Muscle of leg (tissue), 11 donors: ENCODE measurements around the gene PAFAH2. TPM values are rescaled to one million over a fixed set of nuclear protein-coding genes. Genes with fewer than 3 reads are reported as not detected.

ENCODE experiments used
- DNase-seq: peaks from one replicate; pipeline ENCODE4 v3.0.0; 2013
- H3K27ac ChIP-seq: one replicate; pipeline ENCODE4 v1.5.1; 2013; ENCODE audit warnings: mild to moderate bottlenecking, low read length, control low read depth
- H3K27me3 ChIP-seq: one replicate; pipeline ENCODE4 v1.6.1; 2013; ENCODE audit warnings: low read length; ENCODE audit not compliant: control insufficient read depth, insufficient read depth
- H3K36me3 ChIP-seq: one replicate; pipeline ENCODE4 v1.6.1; 2013; ENCODE audit warnings: low read length; ENCODE audit not compliant: control insufficient read depth, insufficient read depth
- H3K4me1 ChIP-seq: one replicate; pipeline ENCODE4 v1.6.1; 2013; ENCODE audit warnings: low read length; ENCODE audit not compliant: control insufficient read depth, insufficient read depth
- H3K4me3 ChIP-seq: one replicate; pipeline ENCODE4 v1.5.1; 2013; ENCODE audit warnings: low read length, control low read depth
- H3K9me3 ChIP-seq: replicated peaks from 2 replicates; pipeline ENCODE4 v1.6.1; 2013; ENCODE audit warnings: low read depth, low read length; ENCODE audit not compliant: control insufficient read depth
- WGBS: methylation state at CpG from one replicate; pipeline ENCODE4 v1.1.5; 2013; ENCODE audit warnings: missing lambda C conversion rate; ENCODE audit not compliant: insufficient coverage; 5-methylcytosine and 5-hydroxymethylcytosine counted together
- polyA plus RNA-seq, 8 donors: library from polyadenylated mRNA; unstranded; fragments of 120-200 nt; gene quantifications; one replicate each; pipeline versions ENCODE4 v1.2.1 to v1.2.3, GENCODE V29; 2013; ENCODE audit warnings: inconsistent platforms in 1 of 8, low replicate concordance in 1 of 8; ENCODE audit not compliant: insufficient read length in 8 of 8, insufficient read depth in 1 of 8
- total RNA-seq: library from RNA; stranded (reverse); fragments of 120-200 nt; gene quantifications from one replicate; pipeline ENCODE4 v1.2.4, GENCODE V29; 2013

Gene PAFAH2
- total and polyA plus RNA-seq, 9 donors, result 42.1 to 78.5 (median 55.6) TPM

DNA sequence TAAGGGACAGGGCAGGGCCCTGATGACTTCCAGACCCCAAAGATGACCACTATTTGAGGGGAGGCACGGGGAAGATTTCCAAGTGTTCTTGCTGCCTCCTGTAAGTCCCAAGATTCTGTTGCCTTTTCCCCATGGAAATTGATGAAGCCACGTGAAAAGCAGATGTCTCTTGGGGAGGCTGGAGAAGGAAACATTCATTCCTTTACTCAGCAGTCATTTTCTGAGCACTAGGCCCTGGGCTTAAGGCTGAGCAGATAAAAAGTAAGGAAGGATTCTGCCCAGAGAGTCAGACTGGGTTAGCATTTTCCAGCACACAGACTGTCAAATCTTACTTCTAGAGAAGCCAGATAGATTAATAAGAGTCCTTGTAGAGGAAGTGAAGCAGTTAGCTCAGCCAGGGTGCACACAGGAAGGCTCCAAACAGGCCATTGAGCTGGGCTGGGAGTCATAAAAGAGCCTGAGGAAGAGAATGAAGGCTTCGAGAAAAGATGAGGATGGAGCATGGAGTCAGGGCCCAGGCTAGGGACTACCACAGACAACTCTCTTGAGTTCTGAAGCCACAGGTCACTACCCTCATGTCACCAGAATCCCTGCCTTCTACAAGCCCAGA is 33.9 kb upstream of the PAFAH2 start:
- peaks cover 29% of the 10 kb centered on the region for H3K27me3 ChIP-seq
- WGBS, result no CpG with 5 or more reads among the region's 3 CpGs
- no peak overlapping the region for H3K27ac ChIP-seq
- DNase-seq, result no peak
- H3K4me1 ChIP-seq, result peaks cover 18% of the 10 kb centered on the region
- no peaks in the 10 kb centered on the region for H3K9me3 ChIP-seq
- no peaks in the 10 kb centered on the region for H3K36me3 ChIP-seq
- no peak overlapping the region for H3K4me3 ChIP-seq

DNA sequence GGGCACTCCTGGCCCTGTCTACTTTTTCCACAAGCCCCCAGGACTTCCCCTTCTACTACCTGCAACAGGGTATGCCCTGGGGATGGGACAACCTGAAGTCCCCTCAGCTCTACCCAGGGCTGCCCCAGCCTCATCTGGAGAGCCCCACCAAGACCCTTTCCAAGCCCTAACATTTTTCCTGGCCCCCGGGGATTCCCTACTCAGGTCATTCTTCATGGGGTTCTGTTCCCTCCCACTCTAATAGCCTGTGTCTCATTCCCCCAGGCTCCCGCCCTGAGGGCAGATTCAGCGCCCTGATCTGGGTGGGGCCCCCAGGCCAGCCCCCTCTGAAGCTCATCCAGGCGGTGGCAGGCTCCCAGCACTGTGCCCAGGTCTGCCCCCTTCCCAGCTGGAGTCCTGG is 33.3 kb upstream of the PAFAH2 start:
- H3K27me3 ChIP-seq, result peaks cover 27% of the 10 kb centered on the region
- H3K4me3 ChIP-seq, result no peak overlapping the region
- H3K27ac ChIP-seq, result no peak overlapping the region
- WGBS, result 81% methylated on average over 4 of the region's 4 CpGs
- H3K36me3 ChIP-seq, result no peaks in the 10 kb centered on the region
- peaks cover 12% of the 10 kb centered on the region for H3K4me1 ChIP-seq
- no peaks in the 10 kb centered on the region for H3K9me3 ChIP-seq
- DNase-seq, result no peak

DNA sequence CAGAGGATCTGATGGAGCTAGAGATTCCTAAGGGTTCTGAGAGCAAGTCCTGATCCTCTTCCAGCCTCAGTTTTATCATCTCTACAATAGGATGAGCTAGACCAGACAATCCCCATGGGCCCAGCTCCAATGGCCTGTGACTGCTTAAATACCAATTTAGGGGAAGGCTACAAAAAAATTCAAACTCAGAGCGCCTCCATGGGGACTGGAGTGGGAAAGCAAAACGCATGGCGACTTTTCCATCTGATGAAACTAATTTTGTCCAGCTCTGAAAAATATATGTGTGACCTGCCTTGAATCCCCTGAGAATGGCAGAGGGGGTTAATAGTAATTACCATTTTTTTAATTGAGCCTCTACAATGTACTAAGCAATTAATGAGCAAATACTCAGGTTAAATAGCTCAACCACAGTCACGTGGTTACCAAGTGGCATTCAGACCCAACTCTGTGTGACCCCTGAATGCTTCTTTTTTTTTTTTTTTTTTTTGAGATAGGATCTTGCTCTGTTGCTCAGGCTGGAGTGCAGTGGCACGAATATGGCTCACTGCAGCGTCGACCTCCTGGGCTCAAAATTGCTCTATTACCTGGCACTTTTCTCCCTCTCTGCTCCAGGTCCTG is 32.1 kb upstream of the PAFAH2 start:
- 84% methylated on average over 4 of the region's 7 CpGs for WGBS
- DNase-seq, result no peak
- peaks cover 24% of the 10 kb centered on the region for H3K27me3 ChIP-seq
- H3K9me3 ChIP-seq, result no peaks in the 10 kb centered on the region
- peaks cover 7% of the 10 kb centered on the region for H3K4me1 ChIP-seq
- H3K4me3 ChIP-seq, result no peak overlapping the region
- H3K27ac ChIP-seq, result no peak overlapping the region
- no peaks in the 10 kb centered on the region for H3K36me3 ChIP-seq

DNA sequence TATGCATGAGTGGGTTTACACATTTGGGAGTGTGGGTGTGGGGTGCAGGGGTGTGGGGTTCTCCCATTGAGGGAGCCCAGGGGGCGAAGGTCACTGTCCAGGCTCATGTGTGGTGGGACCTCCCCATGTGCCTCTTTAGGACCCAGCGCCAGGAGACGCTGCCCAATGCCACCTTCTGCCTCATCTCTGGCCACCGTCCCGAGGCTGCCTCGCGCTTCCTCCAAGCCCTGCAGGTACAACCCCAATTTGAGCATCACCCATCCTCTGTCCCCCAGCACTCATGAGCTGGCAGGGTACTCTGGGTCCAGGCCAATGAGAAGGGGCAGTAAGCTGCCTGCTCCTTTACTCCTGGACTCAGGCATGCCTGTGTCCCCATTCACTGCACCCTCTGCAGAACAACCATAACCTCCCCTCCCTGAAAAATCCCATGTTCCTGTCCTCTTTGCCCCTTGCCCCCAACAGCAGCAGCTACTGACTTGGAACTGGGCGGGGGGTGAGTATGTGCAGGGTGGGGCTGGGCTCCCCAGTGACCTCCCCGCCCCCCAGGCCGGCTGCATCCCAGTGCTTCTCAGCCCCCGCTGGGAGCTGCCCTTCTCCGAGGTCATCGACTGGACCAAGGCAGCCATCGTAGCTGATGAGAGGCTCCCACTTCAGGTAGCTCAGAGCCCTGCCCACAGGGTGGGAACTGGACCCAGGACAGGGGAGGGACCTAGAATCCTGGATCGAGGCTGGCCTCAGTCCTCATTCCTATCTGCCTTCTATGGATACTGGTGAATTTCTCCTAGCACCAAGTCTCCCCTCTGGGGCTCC is 31.4 kb upstream of the PAFAH2 start:
- Histone ChIP-seq H3K9me3 (no peaks in the 10 kb centered on the region), H3K4me3 (no peak overlapping the region), H3K4me1 (peaks cover 2% of the 10 kb centered on the region), H3K27me3 (peaks cover 17% of the 10 kb centered on the region), H3K36me3 (no peaks in the 10 kb centered on the region), H3K27ac (no peak overlapping the region)
- no peak for DNase-seq
- WGBS, result 69% methylated on average over 12 of the region's 15 CpGs

DNA sequence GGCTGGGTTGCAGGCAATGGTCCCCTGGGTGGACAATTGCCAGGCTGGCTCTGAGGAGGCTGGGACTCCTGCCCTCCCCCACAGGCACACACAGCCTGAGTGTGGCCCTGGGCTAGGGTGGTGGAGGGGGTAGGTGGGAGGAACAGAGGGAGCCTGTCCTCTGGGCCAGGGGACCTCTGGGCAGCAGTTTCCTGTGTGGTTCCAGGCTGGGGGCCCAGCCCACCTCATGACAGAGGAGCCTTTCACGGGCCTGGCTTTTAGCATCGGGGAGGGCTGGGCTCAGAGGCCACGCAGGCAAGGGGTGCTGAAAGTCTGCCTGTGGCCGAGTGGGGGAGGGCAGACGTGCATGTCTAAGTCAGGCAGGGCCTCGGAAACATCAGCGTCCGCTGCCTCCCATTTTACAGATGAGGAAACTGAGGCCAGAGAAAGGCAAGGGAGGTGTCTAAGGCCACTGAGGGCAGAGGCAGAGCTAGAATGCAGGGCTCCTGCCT is 30.7 kb upstream of the PAFAH2 start:
- Histone ChIP-seq H3K4me3 (no peak overlapping the region), H3K27ac (no peak overlapping the region), H3K27me3 (peaks cover 10% of the 10 kb centered on the region), H3K9me3 (no peaks in the 10 kb centered on the region), H3K4me1 (peaks cover 6% of the 10 kb centered on the region), H3K36me3 (no peaks in the 10 kb centered on the region)
- no peak for DNase-seq
- WGBS, result 63% methylated on average over 7 of the region's 8 CpGs

DNA sequence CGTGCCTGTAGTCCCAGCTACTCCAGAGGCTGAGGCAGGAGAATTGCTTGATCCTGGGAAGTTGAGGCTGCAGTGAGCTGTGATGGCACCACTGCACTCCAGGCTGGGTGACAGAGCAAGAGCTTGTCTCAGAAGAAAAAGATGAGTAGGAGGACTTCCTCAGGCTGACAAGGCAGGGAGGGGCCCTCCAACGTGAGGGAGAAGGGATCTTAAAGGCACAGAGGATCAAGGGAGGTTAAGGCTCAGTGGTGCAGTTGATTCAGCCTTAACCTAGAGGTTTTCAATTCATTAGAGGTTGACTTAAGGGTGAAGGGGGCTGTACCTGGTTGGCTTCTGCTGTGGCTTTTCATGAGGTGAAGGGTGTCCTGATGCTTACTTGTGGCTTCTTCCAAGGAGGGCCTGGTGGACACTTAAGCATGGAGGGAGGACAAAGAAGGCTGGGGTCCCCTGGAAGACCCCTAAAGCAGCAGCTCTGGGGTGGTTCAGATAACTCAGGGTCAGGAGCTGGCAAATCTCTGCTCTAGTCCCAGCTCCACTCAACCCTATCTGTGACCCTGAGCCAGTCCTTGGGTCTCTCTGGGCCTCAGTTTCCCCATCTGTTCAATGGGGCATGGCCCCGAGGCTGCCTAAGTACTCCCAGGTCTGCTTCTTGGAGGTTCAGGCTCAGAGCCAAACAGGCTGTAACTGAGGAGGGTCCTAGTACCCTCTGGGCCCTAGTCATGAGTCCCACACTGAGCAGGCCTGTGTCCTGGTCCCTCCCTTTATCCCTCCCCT is 30.0 kb upstream of the PAFAH2 start:
- 43% methylated on average over 2 of the region's 3 CpGs for WGBS
- H3K9me3 ChIP-seq, result no peaks in the 10 kb centered on the region
- no peak for DNase-seq
- no peak overlapping the region for H3K4me3 ChIP-seq
- H3K27ac ChIP-seq, result no peak overlapping the region
- H3K36me3 ChIP-seq, result no peaks in the 10 kb centered on the region
- peaks cover 3% of the 10 kb centered on the region for H3K27me3 ChIP-seq
- H3K4me1 ChIP-seq, result peaks cover 12% of the 10 kb centered on the region

DNA sequence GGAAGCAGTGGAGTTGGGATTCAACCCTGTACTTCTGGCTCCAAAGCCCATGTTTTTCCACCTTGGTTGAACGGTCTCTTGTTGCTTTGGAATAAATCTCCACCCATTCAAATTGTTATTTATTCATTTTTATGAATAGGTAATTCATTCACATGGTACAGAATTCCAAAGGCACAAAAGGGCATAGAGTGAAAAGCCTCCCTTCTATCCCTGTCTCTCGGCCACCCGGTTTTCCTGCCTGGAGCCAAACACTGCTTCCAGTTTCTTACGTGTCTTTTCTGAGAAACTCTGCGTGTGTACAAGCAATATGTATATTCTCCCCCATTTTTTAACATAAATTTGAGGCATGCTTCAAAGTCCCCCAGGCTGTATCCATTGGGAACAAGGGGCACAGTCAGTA is 27.7 kb upstream of the PAFAH2 start:
- no peaks in the 10 kb centered on the region for H3K27me3 ChIP-seq
- no peaks in the 10 kb centered on the region for H3K9me3 ChIP-seq
- no peak overlapping the region for H3K27ac ChIP-seq
- H3K36me3 ChIP-seq, result no peaks in the 10 kb centered on the region
- peaks cover 36% of the 10 kb centered on the region for H3K4me1 ChIP-seq
- no peak overlapping the region for H3K4me3 ChIP-seq
- WGBS, result 60% methylated on average over 4 of the region's 5 CpGs
- no peak for DNase-seq

DNA sequence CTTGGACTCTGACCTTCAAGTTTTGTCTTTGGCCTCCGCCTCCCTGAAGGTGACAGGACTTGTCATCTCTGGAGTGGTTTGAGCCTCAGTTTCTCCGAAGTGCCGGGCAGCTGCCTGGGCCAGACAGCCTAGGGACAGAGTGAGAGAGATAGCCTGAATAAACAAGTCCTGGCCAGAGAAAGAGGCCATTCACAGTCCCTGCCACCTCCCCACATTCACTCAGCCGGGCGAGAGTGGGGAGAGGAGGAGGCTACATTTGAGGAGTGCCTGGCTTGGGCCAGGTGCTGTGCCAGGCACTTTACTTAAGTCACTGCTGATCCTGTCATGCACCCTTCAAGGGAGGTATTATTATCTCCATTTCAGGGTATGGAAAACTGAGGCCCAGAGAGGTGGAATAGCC is 27.2 kb upstream of the PAFAH2 start:
- H3K36me3 ChIP-seq, result no peaks in the 10 kb centered on the region
- peaks cover 40% of the 10 kb centered on the region for H3K4me1 ChIP-seq
- 100% methylated on average over 1 of the region's 5 CpGs for WGBS
- no peak for DNase-seq
- no peak overlapping the region for H3K4me3 ChIP-seq
- H3K9me3 ChIP-seq, result no peaks in the 10 kb centered on the region
- H3K27ac ChIP-seq, result no peak overlapping the region
- H3K27me3 ChIP-seq, result no peaks in the 10 kb centered on the region

DNA sequence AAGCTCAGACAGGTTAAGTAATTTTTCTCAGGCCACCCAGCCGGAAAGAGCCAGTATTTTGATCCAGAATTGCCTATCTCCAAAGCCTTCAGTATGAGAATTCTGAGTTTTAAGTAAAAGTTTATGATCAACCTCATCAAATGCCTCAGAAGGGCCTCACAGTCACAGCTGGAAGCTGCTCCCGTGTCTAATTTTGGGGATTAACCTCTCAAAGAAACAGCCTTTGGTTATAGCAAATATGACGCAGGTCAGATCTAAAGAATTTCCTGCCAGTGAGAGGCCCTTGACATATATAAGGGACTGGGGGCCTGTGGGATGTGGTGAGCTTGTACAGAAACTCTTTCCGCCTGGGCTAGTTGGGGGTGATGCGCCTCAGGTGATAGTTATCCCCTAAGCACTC is 26.0 kb upstream of the PAFAH2 start:
- 84% methylated on average over 2 of the region's 5 CpGs for WGBS
- Histone ChIP-seq H3K27me3 (no peaks in the 10 kb centered on the region), H3K4me1 (peaks cover 44% of the 10 kb centered on the region), H3K9me3 (no peaks in the 10 kb centered on the region), H3K4me3 (no peak overlapping the region), H3K36me3 (no peaks in the 10 kb centered on the region), H3K27ac (no peak overlapping the region)
- no peak for DNase-seq

DNA sequence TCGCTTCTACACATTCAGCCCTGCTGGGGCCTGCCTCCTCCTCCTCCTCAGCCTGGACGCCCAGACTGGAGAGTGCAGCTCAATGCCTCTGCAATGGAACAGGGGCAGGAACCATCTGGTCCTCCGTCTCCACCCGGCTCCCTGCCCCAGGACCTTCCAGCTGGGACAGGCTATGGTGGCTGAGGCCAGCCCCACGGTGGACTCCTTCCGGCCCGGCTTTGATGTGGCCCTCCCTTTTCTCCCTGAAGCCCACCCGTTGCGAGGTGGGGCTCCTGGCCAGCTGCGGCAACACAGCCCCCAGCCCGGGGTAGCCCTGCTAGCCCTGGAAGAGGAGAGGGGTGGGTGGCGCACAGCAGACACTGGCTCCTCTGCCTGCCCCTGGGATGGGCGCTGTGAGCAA is 25.1 kb upstream of the PAFAH2 start:
- DNase-seq, result no peak
- H3K9me3 ChIP-seq, result no peaks in the 10 kb centered on the region
- 70% methylated on average over 6 of the region's 13 CpGs for WGBS
- H3K4me1 ChIP-seq, result peaks cover 44% of the 10 kb centered on the region
- H3K27ac ChIP-seq, result no peak overlapping the region
- no peak overlapping the region for H3K4me3 ChIP-seq
- H3K36me3 ChIP-seq, result no peaks in the 10 kb centered on the region
- H3K27me3 ChIP-seq, result no peaks in the 10 kb centered on the region
